Chondrocyte (in vitro differentiated cells): ENCODE data around the gene AMACR. TPM values are rescaled to one million over a fixed set of nuclear protein-coding genes. Genes with fewer than 3 reads are reported as not detected.

Source experiments
- DNase-seq: peaks from one replicate; pipeline ENCODE4 v3.0.0; 2021; ENCODE audit warnings: mixed read lengths, low spot score
- H3K27ac Mint-ChIP-seq: one replicate; pipeline ENCODE4 v1.8.0; 2021; ENCODE audit warnings: mild to moderate bottlenecking, moderate library complexity, mixed read lengths; ENCODE audit not compliant: unreplicated experiment
- H3K27me3 Mint-ChIP-seq: 2 replicates; pipeline ENCODE4 v1.8.0; 2021; ENCODE audit warnings: low read depth, mixed read lengths
- H3K36me3 Mint-ChIP-seq: 2 replicates; pipeline ENCODE4 v1.8.0; 2021; ENCODE audit warnings: low read depth, mixed read lengths
- H3K4me1 Mint-ChIP-seq: 2 replicates; pipeline ENCODE4 v1.8.0; 2021; ENCODE audit warnings: low read depth, mild to moderate bottlenecking, mixed read lengths
- H3K4me3 Mint-ChIP-seq: one replicate; pipeline ENCODE4 v1.8.0; 2021; ENCODE audit warnings: mild to moderate bottlenecking, moderate library complexity, mixed read lengths; ENCODE audit not compliant: unreplicated experiment
- H3K9me3 Mint-ChIP-seq: 2 replicates; pipeline ENCODE4 v1.8.0; 2021; ENCODE audit warnings: low read depth, mixed read lengths
- total RNA-seq: library from RNA; stranded (reverse); gene quantifications from 3 replicates; pipeline ENCODE4 v1.2.1, GENCODE V29; 2021
- TF ChIP-seq, protein P1 (sequence below): fragments of 200-600 bp; sonication (generic); IDR thresholded peaks from 2 replicates; pipeline ENCODE4 v1.5.0; 2021; ENCODE audit warnings: antibody characterized with exemption, mild to moderate bottlenecking, moderate library complexity

Gene AMACR
- total RNA-seq, 1 donor from 2014 or later: 15.3 TPM

- TF ChIP-seq, protein P1, sequence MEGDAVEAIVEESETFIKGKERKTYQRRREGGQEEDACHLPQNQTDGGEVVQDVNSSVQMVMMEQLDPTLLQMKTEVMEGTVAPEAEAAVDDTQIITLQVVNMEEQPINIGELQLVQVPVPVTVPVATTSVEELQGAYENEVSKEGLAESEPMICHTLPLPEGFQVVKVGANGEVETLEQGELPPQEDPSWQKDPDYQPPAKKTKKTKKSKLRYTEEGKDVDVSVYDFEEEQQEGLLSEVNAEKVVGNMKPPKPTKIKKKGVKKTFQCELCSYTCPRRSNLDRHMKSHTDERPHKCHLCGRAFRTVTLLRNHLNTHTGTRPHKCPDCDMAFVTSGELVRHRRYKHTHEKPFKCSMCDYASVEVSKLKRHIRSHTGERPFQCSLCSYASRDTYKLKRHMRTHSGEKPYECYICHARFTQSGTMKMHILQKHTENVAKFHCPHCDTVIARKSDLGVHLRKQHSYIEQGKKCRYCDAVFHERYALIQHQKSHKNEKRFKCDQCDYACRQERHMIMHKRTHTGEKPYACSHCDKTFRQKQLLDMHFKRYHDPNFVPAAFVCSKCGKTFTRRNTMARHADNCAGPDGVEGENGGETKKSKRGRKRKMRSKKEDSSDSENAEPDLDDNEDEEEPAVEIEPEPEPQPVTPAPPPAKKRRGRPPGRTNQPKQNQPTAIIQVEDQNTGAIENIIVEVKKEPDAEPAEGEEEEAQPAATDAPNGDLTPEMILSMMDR: peak; percentile 89
- Mint-ChIP-seq H3K4me3 (no peak overlapping the region), H3K27me3 (no peaks in the 10 kb centered on the region), H3K27ac (no peak overlapping the region), H3K36me3 (no peaks in the 10 kb centered on the region), H3K4me1 (no peaks in the 10 kb centered on the region), H3K9me3 (no peaks in the 10 kb centered on the region)
- no peak for DNase-seq
Observed at GRCh38 chr5:33969572-33970452, 38.0 kb downstream of the AMACR start.

DNA sequence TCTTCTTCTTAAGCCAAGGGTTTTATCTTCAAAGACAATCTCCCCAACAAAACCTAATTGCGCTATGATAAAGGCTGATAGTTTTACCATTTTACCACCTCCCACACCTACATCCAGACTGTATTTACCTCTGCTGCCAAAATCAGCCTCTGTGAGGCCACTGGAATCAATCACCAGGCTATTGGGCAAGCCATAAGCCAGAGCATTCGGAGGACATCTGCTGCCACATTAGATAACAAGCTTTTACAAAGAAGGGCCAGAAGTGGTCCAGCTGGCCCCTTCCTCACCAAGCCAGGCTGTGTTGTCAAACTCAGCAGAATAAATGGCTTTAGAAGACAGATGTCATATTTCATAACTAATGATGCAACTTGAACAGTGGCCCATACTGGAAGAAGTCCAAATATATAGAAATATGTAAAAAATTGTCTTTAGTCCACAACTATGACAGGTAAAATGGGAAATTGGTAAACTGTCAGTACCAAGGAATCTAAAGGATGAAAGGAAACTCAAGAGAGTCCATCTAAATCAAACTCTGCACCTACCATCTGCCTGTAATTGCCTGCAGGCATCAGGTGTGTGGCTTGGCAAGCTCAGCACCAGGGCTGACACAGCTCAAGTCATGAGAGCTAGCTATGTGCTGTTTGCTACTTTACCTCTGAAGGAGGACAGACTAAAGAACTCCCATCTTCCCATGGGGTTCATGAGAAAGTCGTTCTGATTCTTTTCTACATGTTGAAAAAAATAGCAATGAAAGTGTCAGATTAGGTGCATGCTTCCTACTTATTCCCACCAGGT is 39.4 kb downstream of the AMACR start:
- Mint-ChIP-seq H3K9me3 (no peaks in the 10 kb centered on the region), H3K27me3 (no peaks in the 10 kb centered on the region), H3K27ac (no peak overlapping the region), H3K36me3 (no peaks in the 10 kb centered on the region), H3K4me3 (no peak overlapping the region), H3K4me1 (no peaks in the 10 kb centered on the region)
- TF ChIP-seq, protein P1: no peak
- no peak for DNase-seq

DNA sequence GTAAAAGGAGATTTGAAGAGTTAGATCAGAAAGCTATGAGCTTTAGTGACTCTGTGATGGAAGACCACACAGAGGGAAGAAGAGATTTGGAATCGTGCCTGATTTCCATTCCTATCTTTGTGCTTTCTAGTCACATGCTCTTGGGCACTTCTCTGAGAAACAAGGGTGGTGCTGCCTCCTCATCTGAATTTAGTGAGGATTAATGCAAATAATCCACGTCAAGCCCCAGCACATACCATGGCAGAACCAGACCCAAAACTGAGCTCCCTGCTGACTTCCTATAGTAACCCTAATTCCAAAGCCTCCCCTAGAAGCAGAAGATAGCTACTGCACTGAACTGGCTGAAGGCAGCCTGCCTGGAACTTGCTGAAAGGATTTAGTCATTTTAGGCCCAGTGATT is 41.0 kb downstream of the AMACR start:
- Mint-ChIP-seq H3K27me3 (peaks cover 1% of the 10 kb centered on the region), H3K36me3 (no peaks in the 10 kb centered on the region), H3K4me3 (no peak overlapping the region), H3K4me1 (no peaks in the 10 kb centered on the region), H3K9me3 (no peaks in the 10 kb centered on the region), H3K27ac (no peak overlapping the region)
- no peak for DNase-seq
- TF ChIP-seq, protein P1: no peak

DNA sequence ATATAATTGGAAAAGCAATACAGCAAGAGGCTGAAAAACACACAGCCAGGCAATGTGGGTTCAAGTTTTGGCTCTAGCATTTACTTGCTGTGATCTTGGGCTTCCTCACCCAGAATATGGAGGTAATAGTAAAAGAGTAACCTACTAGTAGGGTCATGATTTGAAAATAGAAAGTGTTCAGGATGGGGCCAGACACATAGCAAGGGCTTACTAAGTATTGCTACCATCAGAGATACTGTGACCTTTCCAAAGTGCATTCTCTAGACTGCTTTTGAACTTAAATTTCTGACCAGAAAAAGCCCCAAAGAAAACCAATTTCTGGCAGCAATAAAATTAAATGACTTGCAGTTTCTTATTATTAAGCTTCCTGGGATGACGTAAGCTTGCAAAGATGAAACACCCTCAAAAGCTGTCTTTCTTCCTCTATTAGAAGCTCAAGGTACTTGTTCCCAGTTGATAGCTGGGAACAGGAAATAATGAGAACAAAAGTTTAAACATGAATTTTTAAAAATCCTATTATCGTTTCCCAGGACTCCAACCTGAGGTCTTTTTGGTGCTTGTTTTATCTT is 43.6 kb downstream of the AMACR start:
- no peak overlapping the region for H3K4me3 Mint-ChIP-seq
- H3K27ac Mint-ChIP-seq: no peak overlapping the region
- no peaks in the 10 kb centered on the region for H3K9me3 Mint-ChIP-seq
- TF ChIP-seq, protein P1: no peak
- no peak for DNase-seq
- H3K4me1 Mint-ChIP-seq: no peaks in the 10 kb centered on the region
- peaks cover 1% of the 10 kb centered on the region for H3K27me3 Mint-ChIP-seq
- no peaks in the 10 kb centered on the region for H3K36me3 Mint-ChIP-seq

- no peak for DNase-seq
- TF ChIP-seq, protein P1: no peak
- no peak overlapping the region for H3K4me3 Mint-ChIP-seq
- H3K36me3 Mint-ChIP-seq: no peaks in the 10 kb centered on the region
- H3K4me1 Mint-ChIP-seq: no peaks in the 10 kb centered on the region
- no peak overlapping the region for H3K27ac Mint-ChIP-seq
- H3K27me3 Mint-ChIP-seq: peaks cover 1% of the 10 kb centered on the region
- H3K9me3 Mint-ChIP-seq: peaks cover 13% of the 10 kb centered on the region
Observed at GRCh38 chr5:33958176-33958575, 49.7 kb downstream of the AMACR start.
